Testis (tissue), 3 donors: ENCODE results near the gene NCL. TPM values are rescaled to one million over a fixed set of nuclear protein-coding genes. Genes with fewer than 3 reads are reported as not detected.
"Not testable (repeated sequence)": the region's sequence is repeated elsewhere in the genome, so short reads cannot be mapped to it uniquely, and the experiment has no call there.

Source experiments
- DNase-seq: peaks from one replicate; pipeline ENCODE4 v3.0.0-alpha.2; 2019
- H3K27ac ChIP-seq, 2 donors: fragments of 200-600 bp; sonication (generic); one replicate each; pipeline ENCODE4 v1.5.1; 2019
- H3K27me3 ChIP-seq: fragments of 200-600 bp; sonication (generic); one replicate; pipeline ENCODE4 v1.5.1; 2019
- H3K36me3 ChIP-seq: fragments of 200-600 bp; sonication (generic); one replicate; pipeline ENCODE4 v1.5.1; 2017; ENCODE audit warnings: low read depth; ENCODE audit errors: missing control alignments
- H3K4me1 ChIP-seq: fragments of 200-600 bp; sonication (generic); one replicate; pipeline ENCODE4 v1.5.1; 2019
- H3K4me3 ChIP-seq, 2 donors: fragments of 200-600 bp; sonication (generic); one replicate each; pipeline ENCODE4 v1.5.1; 2017 to 2019
- H3K9me3 ChIP-seq: fragments of 200-600 bp; sonication (generic); one replicate; pipeline ENCODE4 v1.5.1; 2017
- POLR2A ChIP-seq: fragments of 450-650 bp; IDR thresholded peaks from one replicate; pipeline ENCODE4 v1.6.1; 2017; ENCODE audit warnings: antibody characterized with exemption, mild to moderate bottlenecking, moderate library complexity
- WGBS, 2 donors: methylation state at CpG; one replicate each; pipeline ENCODE4 v1.1.5; 2018; 5-methylcytosine and 5-hydroxymethylcytosine counted together
- intact Hi-C: fragments of 100-400 bp; cut with DNase I; formaldehyde crosslinking; loops from one replicate; pipeline ENCODE4 v1.15.1; 2023; ENCODE audit warnings: low total_unique reads
- polyA plus RNA-seq: library from polyadenylated mRNA; stranded (reverse); fragments of 350-450 nt; fragmentation: Illumina TruSeq; extraction: RNeasy Lipid Tissue Mini Kit (QIAGEN cat#74804); gene quantifications from one replicate; pipeline ENCODE4 v1.2.3, GENCODE V29; 2014; ENCODE audit warnings: low read depth, low replicate concordance; ENCODE audit not compliant: insufficient read depth
- total RNA-seq, 2 donors: library from RNA; depleted of rRNA; stranded (reverse); fragments of >200 nt; gene quantifications; one replicate each; pipeline ENCODE4 v1.2.3, GENCODE V29; 2016
- TF ChIP-seq, protein P1 (sequence below), 3 experiments: fragments of 450-650 bp in 2 of 3; fragments of 200-600 bp in 1 of 3; sonication (generic) in 1 of 3; IDR thresholded peaks; one replicate each; pipeline ENCODE4 v1.5.1; 2016 to 2019; ENCODE audit warnings: antibody characterized with exemption in 3 of 3, mild to moderate bottlenecking in 2 of 3, moderate library complexity in 1 of 3

Gene NCL
- total and polyA plus RNA-seq, 3 donors from 2014 or later: 207 to 293 (median 224) TPM

DNA sequence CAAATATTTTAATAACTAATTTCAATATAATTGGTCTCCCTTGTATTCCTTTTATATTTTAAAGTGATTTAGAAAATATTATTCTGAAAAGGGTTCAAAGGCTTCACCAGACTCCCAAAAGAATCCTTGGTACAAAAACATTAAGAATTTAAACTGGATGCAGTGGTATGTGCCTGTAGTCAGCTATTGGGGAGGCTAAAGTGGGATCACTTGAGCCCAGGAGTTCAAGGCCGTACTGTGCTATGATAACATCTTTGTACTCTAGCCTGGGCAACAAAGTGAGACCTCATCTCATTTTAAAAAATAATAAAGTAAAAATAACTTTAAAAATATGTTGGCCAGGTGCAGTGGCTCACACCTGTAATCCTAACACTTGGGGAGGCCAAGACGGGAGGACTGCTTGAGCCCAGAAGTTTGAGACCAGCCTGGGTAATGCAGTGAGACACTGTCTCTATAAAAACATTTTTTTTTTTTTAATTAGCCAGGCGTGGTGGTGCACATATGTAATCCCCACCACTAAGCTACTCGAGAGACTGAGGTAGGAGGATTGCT lies 14.7 kb downstream of the NCL start:
- no peak for DNase-seq
- Histone ChIP-seq H3K27ac (no peak overlapping the region), H3K4me1 (no peaks in the 10 kb centered on the region), H3K9me3 (no peaks in the 10 kb centered on the region), H3K4me3 (no peak overlapping the region), H3K27me3 (no peaks in the 10 kb centered on the region), H3K36me3 (no peaks in the 10 kb centered on the region)
- TF ChIP-seq, protein P1, sequence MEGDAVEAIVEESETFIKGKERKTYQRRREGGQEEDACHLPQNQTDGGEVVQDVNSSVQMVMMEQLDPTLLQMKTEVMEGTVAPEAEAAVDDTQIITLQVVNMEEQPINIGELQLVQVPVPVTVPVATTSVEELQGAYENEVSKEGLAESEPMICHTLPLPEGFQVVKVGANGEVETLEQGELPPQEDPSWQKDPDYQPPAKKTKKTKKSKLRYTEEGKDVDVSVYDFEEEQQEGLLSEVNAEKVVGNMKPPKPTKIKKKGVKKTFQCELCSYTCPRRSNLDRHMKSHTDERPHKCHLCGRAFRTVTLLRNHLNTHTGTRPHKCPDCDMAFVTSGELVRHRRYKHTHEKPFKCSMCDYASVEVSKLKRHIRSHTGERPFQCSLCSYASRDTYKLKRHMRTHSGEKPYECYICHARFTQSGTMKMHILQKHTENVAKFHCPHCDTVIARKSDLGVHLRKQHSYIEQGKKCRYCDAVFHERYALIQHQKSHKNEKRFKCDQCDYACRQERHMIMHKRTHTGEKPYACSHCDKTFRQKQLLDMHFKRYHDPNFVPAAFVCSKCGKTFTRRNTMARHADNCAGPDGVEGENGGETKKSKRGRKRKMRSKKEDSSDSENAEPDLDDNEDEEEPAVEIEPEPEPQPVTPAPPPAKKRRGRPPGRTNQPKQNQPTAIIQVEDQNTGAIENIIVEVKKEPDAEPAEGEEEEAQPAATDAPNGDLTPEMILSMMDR (IDR thresholded peaks at IDR 0.05): no peak
- no peak for TF ChIP-seq POLR2A
- intact Hi-C loops: no loop called here
- 89 to 90% methylated on average over 4 of the region's 4 CpGs for WGBS, 2 donors

- no peaks in the 10 kb centered on the region for H3K4me1 ChIP-seq
- 90 to 93% methylated on average over 12 to 13 of the region's 13 CpGs for WGBS, 2 donors
- intact Hi-C loops: no loop called here
- H3K36me3 ChIP-seq: no peaks in the 10 kb centered on the region
- TF ChIP-seq POLR2A: no peak
- TF ChIP-seq, protein P1 (IDR thresholded peaks at IDR 0.05): no peak
- no peaks in the 10 kb centered on the region for H3K27me3 ChIP-seq
- no peak overlapping the region for H3K4me3 ChIP-seq
- DNase-seq: no peak
- H3K27ac ChIP-seq: no peak overlapping the region
- no peaks in the 10 kb centered on the region for H3K9me3 ChIP-seq
These were observed 27.3 kb downstream of the NCL start for GRCh38 chr2:231436957-231437356.

DNA sequence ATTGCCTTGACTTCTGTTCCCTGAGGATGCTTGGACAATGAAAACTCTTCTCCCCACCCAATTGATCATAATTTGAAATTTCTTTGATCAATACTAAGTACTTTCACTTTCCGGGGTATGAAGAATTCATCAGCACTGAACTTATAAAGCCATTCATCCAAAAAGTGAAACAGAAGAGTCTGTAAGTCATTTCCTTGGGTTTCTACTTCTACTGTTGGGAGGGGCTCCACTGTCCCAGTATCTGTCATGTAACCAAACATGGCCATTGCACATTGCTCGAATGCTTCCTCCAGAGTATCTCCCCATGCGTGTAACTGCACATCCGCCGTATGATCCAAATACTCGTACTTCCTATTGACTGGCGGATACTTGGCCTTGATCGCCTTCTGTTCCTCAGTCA lies 30.3 kb downstream of the NCL start:
- TF ChIP-seq, protein P1 (IDR thresholded peaks at IDR 0.05): no peak
- TF ChIP-seq POLR2A: no peak
- Histone ChIP-seq H3K9me3 (no peaks in the 10 kb centered on the region), H3K4me3 (no peak overlapping the region), H3K27ac (no peak overlapping the region), H3K4me1 (no peaks in the 10 kb centered on the region), H3K27me3 (no peaks in the 10 kb centered on the region), H3K36me3 (no peaks in the 10 kb centered on the region)
- no peak for DNase-seq
- 86 to 94% methylated on average over 8 of the region's 8 CpGs for WGBS, 2 donors
- intact Hi-C loops: no loop called here

- no peak for DNase-seq
- Histone ChIP-seq H3K4me3 (no peak overlapping the region), H3K9me3 (no peaks in the 10 kb centered on the region), H3K4me1 (no peaks in the 10 kb centered on the region), H3K27me3 (no peaks in the 10 kb centered on the region), H3K36me3 (no peaks in the 10 kb centered on the region), H3K27ac (no peak overlapping the region)
- no peak for TF ChIP-seq POLR2A
- TF ChIP-seq, protein P1 (IDR thresholded peaks at IDR 0.05): no peak
- intact Hi-C loops: no loop called here
- WGBS, 2 donors: 92 to 93% methylated on average over 4 of the region's 4 CpGs
These were observed 32.7 kb downstream of the NCL start for GRCh38 chr2:231431606-231432005.

- H3K36me3 ChIP-seq, H3K4me3 ChIP-seq, intact Hi-C loops, H3K4me1 ChIP-seq, H3K27me3 ChIP-seq, DNase-seq, H3K27ac ChIP-seq, H3K9me3 ChIP-seq: not testable (repeated sequence)
- 87 to 92% methylated on average over 4 of the region's 4 CpGs for WGBS, 2 donors
These were observed 33.8 kb downstream of the NCL start for GRCh38 chr2:231430437-231430836.
